ENCODE results near the gene POU2F1. TPM values are rescaled to one million over a fixed set of nuclear protein-coding genes. Genes with fewer than 3 reads are reported as not detected.

Gene POU2F1
- total RNA-seq, 3 donors from 2014 or later = 20.0 to 29.0 (median 21.0) TPM

- Histone ChIP-seq H3K4me3 (no peak overlapping the region), H3K9me3 (no peaks in the 10 kb centered on the region), H3K27ac (no peak overlapping the region), H3K4me1 (no peaks in the 10 kb centered on the region), H3K27me3 (no peaks in the 10 kb centered on the region), H3K36me3 (no peaks in the 10 kb centered on the region)
- DNase-seq (ENCODE audit: low spot score in 2 of 2) = no peak
- intact Hi-C loops (cut with DNase I; ENCODE audit: low total_unique reads) = no loop called here
- no peak for TF ChIP-seq POLR2AphosphoS5 (IDR thresholded peaks at IDR 0.05)
- TF ChIP-seq, protein P1, sequence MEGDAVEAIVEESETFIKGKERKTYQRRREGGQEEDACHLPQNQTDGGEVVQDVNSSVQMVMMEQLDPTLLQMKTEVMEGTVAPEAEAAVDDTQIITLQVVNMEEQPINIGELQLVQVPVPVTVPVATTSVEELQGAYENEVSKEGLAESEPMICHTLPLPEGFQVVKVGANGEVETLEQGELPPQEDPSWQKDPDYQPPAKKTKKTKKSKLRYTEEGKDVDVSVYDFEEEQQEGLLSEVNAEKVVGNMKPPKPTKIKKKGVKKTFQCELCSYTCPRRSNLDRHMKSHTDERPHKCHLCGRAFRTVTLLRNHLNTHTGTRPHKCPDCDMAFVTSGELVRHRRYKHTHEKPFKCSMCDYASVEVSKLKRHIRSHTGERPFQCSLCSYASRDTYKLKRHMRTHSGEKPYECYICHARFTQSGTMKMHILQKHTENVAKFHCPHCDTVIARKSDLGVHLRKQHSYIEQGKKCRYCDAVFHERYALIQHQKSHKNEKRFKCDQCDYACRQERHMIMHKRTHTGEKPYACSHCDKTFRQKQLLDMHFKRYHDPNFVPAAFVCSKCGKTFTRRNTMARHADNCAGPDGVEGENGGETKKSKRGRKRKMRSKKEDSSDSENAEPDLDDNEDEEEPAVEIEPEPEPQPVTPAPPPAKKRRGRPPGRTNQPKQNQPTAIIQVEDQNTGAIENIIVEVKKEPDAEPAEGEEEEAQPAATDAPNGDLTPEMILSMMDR (IDR thresholded peaks at IDR 0.05) = no peak
- TF ChIP-seq POLR2A (IDR thresholded peaks at IDR 0.05) = no peak
These were observed 83.5 kb downstream of the POU2F1 start for GRCh38 chr1:167304165-167304564.

- DNase-seq (ENCODE audit: low spot score in 2 of 2) = no peak
- TF ChIP-seq POLR2AphosphoS5 (IDR thresholded peaks at IDR 0.05) (no peak), POLR2A (IDR thresholded peaks at IDR 0.05) (no peak)
- intact Hi-C loops (cut with DNase I; ENCODE audit: low total_unique reads) = no loop called here
- Histone ChIP-seq H3K4me1 (no peaks in the 10 kb centered on the region), H3K4me3 (no peak overlapping the region), H3K27ac (no peak overlapping the region), H3K9me3 (no peaks in the 10 kb centered on the region), H3K36me3 (no peaks in the 10 kb centered on the region), H3K27me3 (no peaks in the 10 kb centered on the region)
These were observed 84.5 kb downstream of the POU2F1 start for GRCh38 chr1:167305059-167305705.

- H3K27ac ChIP-seq = no peak overlapping the region
- TF ChIP-seq POLR2A (IDR thresholded peaks at IDR 0.05) (no peak), POLR2AphosphoS5 (IDR thresholded peaks at IDR 0.05) (no peak)
- TF ChIP-seq, protein P1 (IDR thresholded peaks at IDR 0.05) = no peak
- intact Hi-C loops (cut with DNase I; ENCODE audit: low total_unique reads) = no loop called here
These were observed 85.1 kb downstream of the POU2F1 start for GRCh38 chr1:167305706-167306277.

GRCh38 chr1:167310732-167311131 lies 90.0 kb downstream of the POU2F1 start:
- Histone ChIP-seq H3K36me3 (no peaks in the 10 kb centered on the region), H3K4me3 (no peak overlapping the region), H3K9me3 (no peaks in the 10 kb centered on the region), H3K27me3 (no peaks in the 10 kb centered on the region), H3K4me1 (no peaks in the 10 kb centered on the region), H3K27ac (no peak overlapping the region)
- TF ChIP-seq, protein P1 (IDR thresholded peaks at IDR 0.05) = no peak
- TF ChIP-seq POLR2AphosphoS5 (IDR thresholded peaks at IDR 0.05) (no peak), POLR2A (IDR thresholded peaks at IDR 0.05) (no peak)
- DNase-seq (ENCODE audit: low spot score in 2 of 2) = no peak
- intact Hi-C loops (cut with DNase I; ENCODE audit: low total_unique reads) = no loop called here

More at GRCh38 chr1:167305706-167306277, 85.1 kb downstream of the POU2F1 start:
- no peak for DNase-seq (ENCODE audit: low spot score in 2 of 2)
- H3K4me1 ChIP-seq = no peaks in the 10 kb centered on the region
- H3K4me3 ChIP-seq = no peak overlapping the region
- no peaks in the 10 kb centered on the region for H3K27me3 ChIP-seq
- H3K36me3 ChIP-seq = no peaks in the 10 kb centered on the region
- H3K9me3 ChIP-seq = no peaks in the 10 kb centered on the region

DNA sequence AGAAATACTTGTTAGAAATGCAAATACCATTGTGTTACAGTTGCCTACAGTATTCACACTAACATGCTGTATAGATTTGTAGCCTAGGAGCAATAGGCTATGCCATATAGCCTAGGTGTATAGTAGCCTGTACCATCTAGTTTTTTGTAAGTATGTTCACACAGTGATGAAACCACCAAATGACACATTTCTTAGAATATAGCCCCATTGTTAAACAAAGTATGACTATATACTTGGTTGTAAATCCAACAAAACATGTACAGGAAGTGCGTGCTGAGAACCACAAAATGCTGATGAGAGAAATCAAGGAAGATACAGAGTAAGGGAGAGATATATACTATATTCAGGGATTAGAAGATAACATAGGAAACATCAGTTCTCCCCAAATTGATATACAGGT lies 92.2 kb downstream of the POU2F1 start:
- DNase-seq (ENCODE audit: low spot score in 2 of 2) = no peak
- H3K27ac ChIP-seq = no peak overlapping the region
- peaks cover 8 to 11% of the 10 kb centered on the region in 2 donors for H3K9me3 ChIP-seq
- H3K4me3 ChIP-seq = no peak overlapping the region
- H3K4me1 ChIP-seq = no peaks in the 10 kb centered on the region
- H3K27me3 ChIP-seq = no peaks in the 10 kb centered on the region
- no peaks in the 10 kb centered on the region for H3K36me3 ChIP-seq
- TF ChIP-seq POLR2AphosphoS5 (IDR thresholded peaks at IDR 0.05) (no peak), POLR2A (IDR thresholded peaks at IDR 0.05) (no peak)
- TF ChIP-seq, protein P1 (IDR thresholded peaks at IDR 0.05) = no peak
- intact Hi-C loops (cut with DNase I; ENCODE audit: low total_unique reads) = no loop called here
